K562 (cell line): ENCODE data around the gene IL12RB2.

Experiments used
- GABPA ChIP-seq: fragments of 200-800 bp; sonication (Bioruptor generic); conservative IDR thresholded peaks from 2 replicates; pipeline ENCODE4 v1.6.1; 2016; ENCODE audit warnings: low read depth, missing genetic modification characterization, missing compliant biosample characterization
- KDM1A ChIP-seq, 2 experiments: fragments of 450-650 bp; IDR thresholded peaks; 2 replicates each; pipeline ENCODE4 v1.6.1; 2016; ENCODE audit warnings: mild to moderate bottlenecking in 2 of 2
- MAFK ChIP-seq: IDR thresholded peaks from 2 replicates; pipeline ENCODE4 v1.6.1; 2011; ENCODE audit warnings: low read length, improper control_type of control experiment
- MED1 ChIP-seq: sonication (generic); formaldehyde crosslinking; IDR thresholded peaks from 2 replicates; pipeline ENCODE4 v1.8.1; 2023; ENCODE audit warnings: missing genetic modification reagents, borderline replicate concordance
- NBN ChIP-seq: fragments of 450-650 bp; IDR thresholded peaks from 2 replicates; pipeline ENCODE4 v1.6.1; 2016; ENCODE audit warnings: low read depth, mild to moderate bottlenecking
- SMARCA5 ChIP-seq: fragments of 450-650 bp; IDR thresholded peaks from 2 replicates; pipeline ENCODE4 v1.6.1; 2016
- SMC3 ChIP-seq: conservative IDR thresholded peaks from 2 replicates; pipeline ENCODE4 v1.6.1; 2011; ENCODE audit warnings: low read depth, low read length, improper control_type of control experiment; ENCODE audit not compliant: insufficient read depth
- ZBTB7A ChIP-seq: IDR thresholded peaks from 2 replicates; pipeline ENCODE4 v1.6.1; 2011; ENCODE audit warnings: low read depth, mild to moderate bottlenecking, low read length, moderate library complexity, borderline replicate concordance; ENCODE audit not compliant: control insufficient read depth
- TF ChIP-seq, protein P1 (sequence below): sonication (generic); formaldehyde crosslinking; IDR thresholded peaks from 2 replicates; pipeline ENCODE4 v1.4.0; 2020; ENCODE audit warnings: mild to moderate bottlenecking, missing genetic modification reagents
- TF ChIP-seq, protein P2 (sequence below): fragments of 250-450 bp; sonication (Bioruptor Pico); IDR thresholded peaks from 2 replicates; pipeline ENCODE4 v1.5.0; 2021
- TF ChIP-seq, protein P3 (sequence below): fragments of 450-650 bp; formaldehyde crosslinking; IDR thresholded peaks from 2 replicates; pipeline ENCODE4 v1.4.0; 2022; ENCODE audit warnings: missing genetic modification characterization
- TF ChIP-seq, protein P4 (sequence below), 3 experiments: IDR thresholded peaks in 2 of 3; conservative IDR thresholded peaks in 1 of 3; 2 replicates each; pipeline ENCODE4 v1.5.1; 2011 to 2012; ENCODE audit warnings: low read length in 3 of 3, mild to moderate bottlenecking in 3 of 3, control low read depth in 2 of 3, improper control_type of control experiment in 1 of 3, inconsistent platforms in 1 of 3, low read depth in 1 of 3, mixed read lengths in 1 of 3, moderate library complexity in 1 of 3; ENCODE audit not compliant: insufficient read depth in 2 of 3
- TF ChIP-seq, protein P5 (sequence below): fragments of 450-650 bp; formaldehyde crosslinking; IDR thresholded peaks from 2 replicates; pipeline ENCODE4 v1.4.0; 2022; ENCODE audit warnings: mild to moderate bottlenecking, moderate library complexity

DNA sequence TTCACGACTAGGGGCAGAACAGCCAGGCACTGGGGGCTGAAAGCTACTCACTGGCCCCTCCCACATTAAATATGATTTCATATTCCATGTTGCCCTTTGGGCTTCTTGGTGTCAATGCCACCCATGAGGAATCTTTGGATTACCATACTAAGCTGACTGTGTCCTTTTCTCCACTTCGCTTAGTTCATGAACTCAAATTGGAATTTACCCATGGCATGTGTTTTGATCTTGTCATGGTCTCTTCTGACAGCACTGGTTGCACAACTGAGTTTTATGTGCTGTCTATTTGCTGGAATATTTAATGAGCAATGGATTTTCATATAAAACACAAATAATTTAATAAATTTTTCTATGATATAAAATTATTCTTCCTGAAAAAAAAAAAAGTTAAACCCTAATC, 63.4 kb downstream of the IL12RB2 start:
- TF ChIP-seq ZBTB7A (no peak), MED1 (CRISPR knock-in tag) (no peak), KDM1A (IDR thresholded peaks at IDR 0.05) (no peak), NBN (no peak), MAFK (no peak), SMARCA5 (no peak), GABPA (tag) (no peak), SMC3 (no peak)
- TF ChIP-seq, protein P1, sequence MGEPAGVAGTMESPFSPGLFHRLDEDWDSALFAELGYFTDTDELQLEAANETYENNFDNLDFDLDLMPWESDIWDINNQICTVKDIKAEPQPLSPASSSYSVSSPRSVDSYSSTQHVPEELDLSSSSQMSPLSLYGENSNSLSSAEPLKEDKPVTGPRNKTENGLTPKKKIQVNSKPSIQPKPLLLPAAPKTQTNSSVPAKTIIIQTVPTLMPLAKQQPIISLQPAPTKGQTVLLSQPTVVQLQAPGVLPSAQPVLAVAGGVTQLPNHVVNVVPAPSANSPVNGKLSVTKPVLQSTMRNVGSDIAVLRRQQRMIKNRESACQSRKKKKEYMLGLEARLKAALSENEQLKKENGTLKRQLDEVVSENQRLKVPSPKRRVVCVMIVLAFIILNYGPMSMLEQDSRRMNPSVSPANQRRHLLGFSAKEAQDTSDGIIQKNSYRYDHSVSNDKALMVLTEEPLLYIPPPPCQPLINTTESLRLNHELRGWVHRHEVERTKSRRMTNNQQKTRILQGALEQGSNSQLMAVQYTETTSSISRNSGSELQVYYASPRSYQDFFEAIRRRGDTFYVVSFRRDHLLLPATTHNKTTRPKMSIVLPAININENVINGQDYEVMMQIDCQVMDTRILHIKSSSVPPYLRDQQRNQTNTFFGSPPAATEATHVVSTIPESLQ (CRISPR knock-in tag), result no peak
- TF ChIP-seq, protein P2, sequence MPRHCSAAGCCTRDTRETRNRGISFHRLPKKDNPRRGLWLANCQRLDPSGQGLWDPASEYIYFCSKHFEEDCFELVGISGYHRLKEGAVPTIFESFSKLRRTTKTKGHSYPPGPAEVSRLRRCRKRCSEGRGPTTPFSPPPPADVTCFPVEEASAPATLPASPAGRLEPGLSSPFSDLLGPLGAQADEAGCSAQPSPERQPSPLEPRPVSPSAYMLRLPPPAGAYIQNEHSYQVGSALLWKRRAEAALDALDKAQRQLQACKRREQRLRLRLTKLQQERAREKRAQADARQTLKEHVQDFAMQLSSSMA (CRISPR knock-in tag), result no peak
- TF ChIP-seq, protein P3, sequence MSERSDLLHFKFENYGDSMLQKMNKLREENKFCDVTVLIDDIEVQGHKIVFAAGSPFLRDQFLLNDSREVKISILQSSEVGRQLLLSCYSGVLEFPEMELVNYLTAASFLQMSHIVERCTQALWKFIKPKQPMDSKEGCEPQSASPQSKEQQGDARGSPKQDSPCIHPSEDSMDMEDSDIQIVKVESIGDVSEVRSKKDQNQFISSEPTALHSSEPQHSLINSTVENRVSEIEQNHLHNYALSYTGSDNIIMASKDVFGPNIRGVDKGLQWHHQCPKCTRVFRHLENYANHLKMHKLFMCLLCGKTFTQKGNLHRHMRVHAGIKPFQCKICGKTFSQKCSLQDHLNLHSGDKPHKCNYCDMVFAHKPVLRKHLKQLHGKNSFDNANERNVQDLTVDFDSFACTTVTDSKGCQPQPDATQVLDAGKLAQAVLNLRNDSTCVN (CRISPR knock-in tag), result no peak
- TF ChIP-seq, protein P4, sequence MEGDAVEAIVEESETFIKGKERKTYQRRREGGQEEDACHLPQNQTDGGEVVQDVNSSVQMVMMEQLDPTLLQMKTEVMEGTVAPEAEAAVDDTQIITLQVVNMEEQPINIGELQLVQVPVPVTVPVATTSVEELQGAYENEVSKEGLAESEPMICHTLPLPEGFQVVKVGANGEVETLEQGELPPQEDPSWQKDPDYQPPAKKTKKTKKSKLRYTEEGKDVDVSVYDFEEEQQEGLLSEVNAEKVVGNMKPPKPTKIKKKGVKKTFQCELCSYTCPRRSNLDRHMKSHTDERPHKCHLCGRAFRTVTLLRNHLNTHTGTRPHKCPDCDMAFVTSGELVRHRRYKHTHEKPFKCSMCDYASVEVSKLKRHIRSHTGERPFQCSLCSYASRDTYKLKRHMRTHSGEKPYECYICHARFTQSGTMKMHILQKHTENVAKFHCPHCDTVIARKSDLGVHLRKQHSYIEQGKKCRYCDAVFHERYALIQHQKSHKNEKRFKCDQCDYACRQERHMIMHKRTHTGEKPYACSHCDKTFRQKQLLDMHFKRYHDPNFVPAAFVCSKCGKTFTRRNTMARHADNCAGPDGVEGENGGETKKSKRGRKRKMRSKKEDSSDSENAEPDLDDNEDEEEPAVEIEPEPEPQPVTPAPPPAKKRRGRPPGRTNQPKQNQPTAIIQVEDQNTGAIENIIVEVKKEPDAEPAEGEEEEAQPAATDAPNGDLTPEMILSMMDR (IDR thresholded peaks at IDR 0.05 in 2 of 3, conservative IDR thresholded peaks at IDR 0.05 in 1 of 3; ENCODE audit: insufficient read depth in 2 of 3, low read depth in 1 of 3, low read length in 3 of 3), result no peak
- TF ChIP-seq, protein P5, sequence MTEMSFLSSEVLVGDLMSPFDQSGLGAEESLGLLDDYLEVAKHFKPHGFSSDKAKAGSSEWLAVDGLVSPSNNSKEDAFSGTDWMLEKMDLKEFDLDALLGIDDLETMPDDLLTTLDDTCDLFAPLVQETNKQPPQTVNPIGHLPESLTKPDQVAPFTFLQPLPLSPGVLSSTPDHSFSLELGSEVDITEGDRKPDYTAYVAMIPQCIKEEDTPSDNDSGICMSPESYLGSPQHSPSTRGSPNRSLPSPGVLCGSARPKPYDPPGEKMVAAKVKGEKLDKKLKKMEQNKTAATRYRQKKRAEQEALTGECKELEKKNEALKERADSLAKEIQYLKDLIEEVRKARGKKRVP (CRISPR knock-in tag), result no peak
